ENCODE measurements around the gene CMTM8.

- TF ChIP-seq YY1 (IDR thresholded peaks at IDR 0.05; ENCODE audit: insufficient read depth, insufficient read length) (no peak), SUZ12 (IDR thresholded peaks at IDR 0.05; ENCODE audit: extremely low read depth, insufficient read depth, insufficient read length) (no peak), ZNF274 (IDR thresholded peaks at IDR 0.05; ENCODE audit: low read depth, low read length) (no peak)
Measured at GRCh38 chr3:32352563-32352962, 114.1 kb downstream of the CMTM8 start.
